Esophagus mucosa (tissue), 1 donor: Measurements from ENCODE around the gene SPTA1. TPM values are rescaled to one million over a fixed set of nuclear protein-coding genes. Genes with fewer than 3 reads are reported as not detected.
"Not testable (repeated sequence)": the region's sequence is repeated elsewhere in the genome, so short reads cannot be mapped to it uniquely, and the experiment has no call there.

Source experiments
- ATAC-seq: fragments of 200-7000 bp; cut with Tn5 transposase; one replicate; pipeline ENCODE4 v1.9.1; 2020
- total RNA-seq: library from RNA; stranded (reverse); gene quantifications from one replicate; pipeline ENCODE4 v1.2.4, GENCODE V29; 2023
- donor health status: DM: yes; HTN: yes; CAD: no.

The SPTA1 gene
- not detected for total RNA-seq

- no peak for ATAC-seq
These were observed at the start of gene SPTA1 for GRCh38 chr1:158686111-158687009. Gene SPTA1 (minus strand): TSS chr1:158686715. CDS start chr1:158686517, 198 bp downstream.

GRCh38 chr1:158735848-158736247 is 49.3 kb upstream of the SPTA1 start:
- ATAC-seq, result no peak

GRCh38 chr1:158732524-158732923 is 46.0 kb upstream of the SPTA1 start:
- ATAC-seq, result no peak

- ATAC-seq, result no peak
These were observed 45.2 kb upstream of the SPTA1 start for GRCh38 chr1:158731707-158732106.

- ATAC-seq, result no peak
These were observed 43.9 kb upstream of the SPTA1 start for GRCh38 chr1:158730453-158730852.

- no peak for ATAC-seq
These were observed 42.2 kb upstream of the SPTA1 start for GRCh38 chr1:158728510-158729225.

- no peak for ATAC-seq
These were observed 37.9 kb upstream of the SPTA1 start for GRCh38 chr1:158724442-158724841.

- no peak for ATAC-seq
These were observed 34.1 kb upstream of the SPTA1 start, which contains the start of gene OR6K3 for GRCh38 chr1:158720620-158721019. Gene OR6K3 (minus strand): TSS chr1:158720720. CDS start chr1:158718115, 2,605 bp downstream.

- no peak for ATAC-seq
These were observed 33.1 kb upstream of the SPTA1 start for GRCh38 chr1:158719664-158720063.

- ATAC-seq, result no peak
These were observed 30.8 kb upstream of the SPTA1 start for GRCh38 chr1:158717344-158717743.

GRCh38 chr1:158716335-158716734 is 29.8 kb upstream of the SPTA1 start:
- ATAC-seq, result no peak

GRCh38 chr1:158714754-158715153 is 28.2 kb upstream of the SPTA1 start:
- no peak for ATAC-seq

- ATAC-seq, result no peak
These were observed 24.6 kb upstream of the SPTA1 start for GRCh38 chr1:158711098-158711497.

GRCh38 chr1:158706096-158706495 is 19.6 kb upstream of the SPTA1 start:
- ATAC-seq, result no peak

- ATAC-seq, result no peak
These were observed 14.0 kb upstream of the SPTA1 start, which contains the start of gene OR6K2 for GRCh38 chr1:158700552-158700951. Gene OR6K2 (minus strand): TSS chr1:158700652. CDS start chr1:158700652, 0 bp downstream.

GRCh38 chr1:158694596-158694995 is 8.1 kb upstream of the SPTA1 start:
- ATAC-seq, result no peak

- no peak for ATAC-seq
These were observed 5.8 kb upstream of the SPTA1 start for GRCh38 chr1:158692356-158692755.

GRCh38 chr1:158691907-158692306 is 5.4 kb upstream of the SPTA1 start:
- no peak for ATAC-seq

GRCh38 chr1:158691149-158691548 is 4.6 kb upstream of the SPTA1 start:
- not testable (repeated sequence) for ATAC-seq

GRCh38 chr1:158689875-158690274 is 3.4 kb upstream of the SPTA1 start:
- no peak for ATAC-seq

- no peak for ATAC-seq
These were observed 2.6 kb upstream of the SPTA1 start for GRCh38 chr1:158689110-158689509.

- not testable (repeated sequence) for ATAC-seq
These were observed 1.8 kb upstream of the SPTA1 start for GRCh38 chr1:158688343-158688742.

GRCh38 chr1:158687037-158687436 is 522 bp upstream of the SPTA1 start:
- ATAC-seq, result no peak

- no peak for ATAC-seq
These were observed 1.4 kb downstream of the SPTA1 start for GRCh38 chr1:158685085-158685484.
